ENCODE measurements around the gene PTGES3.

The PTGES3 gene

GRCh38 chr12:56629459-56630179 is 58.5 kb downstream of the PTGES3 start:
- DNase-seq (ENCODE audit: low read depth, low spot score), result no peak

DNA sequence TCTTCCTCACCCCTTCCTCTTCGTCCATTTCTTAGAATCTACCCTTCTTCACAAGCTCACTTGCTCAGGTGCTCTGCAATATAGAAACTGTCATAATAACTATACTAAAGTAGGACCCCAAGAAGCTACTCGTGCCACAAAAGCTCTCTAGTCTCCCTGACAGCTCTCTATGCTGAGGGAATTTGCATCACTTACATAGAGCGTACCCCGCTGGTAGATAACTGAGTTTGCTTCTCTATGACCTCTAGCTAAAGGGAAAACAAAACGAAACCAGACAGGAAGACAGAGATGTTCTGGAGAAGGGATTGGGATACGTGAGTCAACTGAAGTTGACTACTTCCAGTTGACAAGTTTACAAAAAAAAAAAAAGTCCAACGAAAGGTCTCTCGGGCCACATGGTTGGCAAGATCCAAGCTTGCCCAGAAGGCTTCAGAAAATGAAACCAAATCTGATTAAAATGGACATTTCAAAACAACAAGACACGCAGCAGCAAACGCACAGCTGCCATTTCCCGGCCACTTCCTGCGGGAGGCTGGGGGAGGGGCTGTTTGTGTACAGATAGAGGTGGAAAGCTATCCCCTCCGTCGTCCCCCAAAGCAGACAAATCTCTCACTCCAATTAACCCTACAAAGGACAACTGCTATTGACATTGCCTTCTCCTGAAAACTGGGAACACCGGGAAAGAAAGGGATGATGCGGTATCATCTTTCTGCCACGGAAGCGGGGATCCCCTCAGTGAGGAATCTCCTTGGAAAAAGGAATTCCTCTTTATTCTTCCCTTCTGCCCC is 59.2 kb downstream of the PTGES3 start:
- DNase-seq (ENCODE audit: low read depth, low spot score), result no peak

DNA sequence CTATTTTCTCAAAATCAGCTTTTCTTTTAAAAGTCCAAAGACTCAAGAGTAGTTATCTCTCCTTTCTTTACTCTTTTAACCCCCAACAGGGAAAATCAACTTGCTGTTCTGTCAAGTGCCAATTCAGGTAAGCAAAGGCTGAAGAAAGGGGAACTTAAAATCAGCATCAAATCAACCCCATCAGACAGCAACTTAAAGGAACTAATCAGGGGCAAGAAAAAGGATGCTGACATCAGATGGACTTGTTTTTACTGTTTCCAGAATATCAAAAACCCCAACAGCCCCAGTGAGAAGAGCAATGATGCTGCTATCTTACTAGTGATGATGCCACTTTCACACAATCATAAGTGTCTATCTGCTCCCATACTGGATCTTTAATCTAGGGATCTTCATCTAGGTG is 61.4 kb downstream of the PTGES3 start:
- DNase-seq (ENCODE audit: low read depth, low spot score), result no peak

GRCh38 chr12:56622535-56622934 is 65.5 kb downstream of the PTGES3 start:
- DNase-seq (ENCODE audit: low read depth, low spot score), result no peak

DNA sequence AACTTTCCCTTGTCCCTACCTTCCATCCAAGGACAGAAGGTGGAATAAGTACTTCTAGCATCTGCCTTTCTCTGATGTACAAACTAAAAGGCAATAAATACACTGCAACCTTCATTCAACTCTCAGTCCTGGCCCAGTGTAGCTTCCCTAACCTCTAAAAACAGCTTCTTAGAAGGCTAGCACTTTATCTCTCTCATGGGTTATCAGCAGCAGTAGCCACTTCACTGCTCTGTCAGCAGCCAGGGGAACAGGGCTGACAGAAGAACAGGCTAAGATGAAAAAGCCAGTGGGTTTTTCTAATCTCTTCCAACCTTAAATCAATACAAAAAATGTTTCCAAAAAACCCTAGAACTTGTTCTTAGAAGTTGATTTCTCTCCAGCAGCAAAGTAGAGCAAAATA is 71.2 kb downstream of the PTGES3 start:
- no peak for DNase-seq (ENCODE audit: low read depth, low spot score)

DNA sequence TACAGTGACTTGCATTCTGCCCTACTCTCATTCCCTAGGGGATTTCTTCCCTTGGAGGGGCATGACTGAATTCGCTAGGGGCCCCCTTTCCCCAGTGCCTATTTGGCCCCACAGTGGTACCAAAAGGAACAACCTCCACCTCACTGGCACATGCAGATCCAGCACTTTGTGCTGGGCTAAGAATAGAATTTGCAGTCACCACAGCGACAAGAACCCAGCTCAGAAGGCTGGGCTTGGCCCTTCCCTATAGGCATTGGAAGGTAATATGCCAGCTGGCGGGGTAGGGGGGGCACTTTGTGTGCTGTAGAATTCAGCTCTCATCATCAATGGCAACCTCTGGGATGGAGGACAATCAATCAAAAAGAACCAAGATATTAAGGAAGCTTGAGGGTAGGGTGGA is 71.8 kb downstream of the PTGES3 start:
- no peak for DNase-seq (ENCODE audit: low read depth, low spot score)

- DNase-seq (ENCODE audit: low read depth, low spot score), result no peak
Observed at GRCh38 chr12:56614627-56615026, 73.5 kb downstream of the PTGES3 start.
